B cell (primary cell): Measurements from ENCODE around the gene C4orf54. TPM values are rescaled to one million over a fixed set of nuclear protein-coding genes. Genes with fewer than 3 reads are reported as not detected.

Experiments used
- ATAC-seq: fragments of 200-7000 bp; cut with Tn5 transposase; one replicate; pipeline ENCODE4 v1.10.0; 2021; ENCODE audit warnings: low read depth, mild to moderate bottlenecking, moderate number of reproducible peaks, moderate library complexity
- CTCF ChIA-PET: fragments of 350-600 bp; sonication (Branson Sonifier 250); formaldehyde crosslinking; loops from one replicate; lab custom pipeline; 2021; ENCODE audit warnings: antibody characterized with exemption, inconsistent platforms; lab: Charles Lee
- POLR2A ChIA-PET: fragments of 350-600 bp; sonication (Branson Sonifier 250); formaldehyde crosslinking; loops from one replicate; lab custom pipeline; 2021; ENCODE audit warnings: antibody characterized with exemption; lab: Charles Lee
- DNase-seq: peaks from one replicate; pipeline ENCODE4 v3.0.0; 2013
- H2AFZ ChIP-seq: 2 replicates; pipeline ENCODE4 v1.6.1; 2012; ENCODE audit warnings: mild to moderate bottlenecking, low read depth, low read length; ENCODE audit not compliant: insufficient read depth, poor library complexity, severe bottlenecking
- H3K27ac ChIP-seq, 2 donors: 1 replicate in 1 of 2; 2 replicates in 1 of 2; pipeline ENCODE4 v1.5.1; 2012 to 2013; ENCODE audit warnings: low read length in 2 of 2, mild to moderate bottlenecking in 2 of 2, moderate library complexity in 1 of 2
- H3K27me3 ChIP-seq, 4 experiments: fragments of 200-600 bp in 1 of 4; sonication (generic) in 1 of 4; replicated peaks in 1 of 4; 1 replicate in 2 of 4; 2 replicates in 2 of 4; pipeline versions ENCODE4 v1.6.1 to v1.7.0; 2013 to 2016; ENCODE audit warnings: low read length in 3 of 4, mild to moderate bottlenecking in 2 of 4, mixed read lengths in 1 of 4, moderate library complexity in 1 of 4; ENCODE audit not compliant: insufficient read depth in 4 of 4, control insufficient read depth in 3 of 4; ENCODE audit errors: control extremely low read depth in 1 of 4
- H3K36me3 ChIP-seq, 2 experiments: replicated peaks in 1 of 2; 1 replicate in 1 of 2; 2 replicates in 1 of 2; pipeline versions ENCODE4 v1.6.1 to v1.7.1; 2013; ENCODE audit warnings: low read length in 1 of 2; ENCODE audit not compliant: insufficient read depth in 2 of 2, control insufficient read depth in 1 of 2; ENCODE audit errors: control extremely low read depth in 1 of 2, extremely low read depth in 1 of 2
- H3K4me1 ChIP-seq, 2 donors: fragments of 200-600 bp in 1 of 2; sonication (generic) in 1 of 2; 1 replicate in 1 of 2; 2 replicates in 1 of 2; pipeline versions ENCODE4 v1.5.1 to v1.6.1; 2013 to 2017; ENCODE audit warnings: low read length in 2 of 2; ENCODE audit not compliant: control insufficient read depth in 2 of 2, insufficient read depth in 2 of 2
- H3K4me2 ChIP-seq: replicated peaks from 2 replicates; pipeline ENCODE3; 2012; ENCODE audit warnings: mild to moderate bottlenecking, low read depth, low read length; ENCODE audit not compliant: poor library complexity, severe bottlenecking
- H3K4me3 ChIP-seq, 5 experiments: fragments of 200-600 bp in 1 of 5; sonication (generic) in 1 of 5; 1 replicate in 3 of 5; 2 replicates in 2 of 5; pipeline versions ENCODE4 v1.5.1 to v1.7.0; 2011 to 2016; ENCODE audit warnings: low read length in 4 of 5, mild to moderate bottlenecking in 4 of 5, low read depth in 2 of 5, control low read depth in 1 of 5, moderate library complexity in 1 of 5; ENCODE audit not compliant: insufficient read depth in 1 of 5; ENCODE audit errors: control extremely low read depth in 1 of 5, extremely low read depth in 1 of 5
- H3K79me2 ChIP-seq: fragments of 200-600 bp; sonication (generic); one replicate; pipeline ENCODE4 v1.6.0; 2016; ENCODE audit warnings: low read length; ENCODE audit not compliant: control insufficient read depth, insufficient read depth
- H3K9ac ChIP-seq: fragments of 200-600 bp; sonication (generic); 2 replicates; pipeline ENCODE4 v1.6.1; 2017; ENCODE audit warnings: mild to moderate bottlenecking, low read length, moderate library complexity
- H3K9me3 ChIP-seq, 3 donors: one replicate each; pipeline versions ENCODE4 v1.6.1 to v1.7.1; 2013; ENCODE audit warnings: low read length in 2 of 3; ENCODE audit not compliant: control insufficient read depth in 2 of 3, insufficient read depth in 1 of 3; ENCODE audit errors: control extremely low read depth in 1 of 3
- H4K20me1 ChIP-seq: 2 replicates; pipeline ENCODE4 v1.6.0; 2012; ENCODE audit warnings: mild to moderate bottlenecking, low read length; ENCODE audit not compliant: insufficient read depth, control insufficient read depth, poor library complexity, severe bottlenecking
- H3K27ac Mint-ChIP-seq: one replicate; pipeline ENCODE4 v1.8.0; 2021; ENCODE audit warnings: mixed read lengths
- H3K27me3 Mint-ChIP-seq: one replicate; pipeline ENCODE4 v1.8.0; 2021; ENCODE audit warnings: mixed read lengths
- H3K4me1 Mint-ChIP-seq: one replicate; pipeline ENCODE4 v1.8.0; 2021; ENCODE audit warnings: mixed read lengths
- H3K4me3 Mint-ChIP-seq: one replicate; pipeline ENCODE4 v1.8.0; 2021; ENCODE audit warnings: mixed read lengths
- H3K9me3 Mint-ChIP-seq: one replicate; pipeline ENCODE4 v1.8.0; 2022; ENCODE audit warnings: mixed read lengths; ENCODE audit not compliant: insufficient read depth
- EZH2 ChIP-seq: IDR thresholded peaks from 2 replicates; pipeline ENCODE4 v1.6.1; 2012; ENCODE audit warnings: borderline replicate concordance, low read depth, mild to moderate bottlenecking, moderate library complexity, low read length; ENCODE audit not compliant: insufficient read depth, poor library complexity, severe bottlenecking
- WGBS: methylation state at CpG from one replicate; pipeline ENCODE4 v1.1.5; 2013; ENCODE audit warnings: missing lambda C conversion rate; ENCODE audit not compliant: insufficient coverage; 5-methylcytosine and 5-hydroxymethylcytosine counted together
- intact Hi-C: fragments of 100-400 bp; cut with micrococcal nuclease; formaldehyde crosslinking; loops from one replicate; pipeline ENCODE4 v1.10.0; 2022
- polyA plus RNA-seq: library from polyadenylated mRNA; depleted of rRNA; stranded (reverse); fragments of >200 nt; gene quantifications from 2 replicates; pipeline ENCODE4 v1.2.3, GENCODE V29; 2012
- total RNA-seq, 2 donors: library from RNA; stranded (reverse); fragments of 120-200 nt in 1 of 2; gene quantifications; 1 replicate in 1 of 2; 2 replicates in 1 of 2; pipeline versions ENCODE4 v1.2.3 to v1.2.4, GENCODE V29; 2013 to 2022
- TF ChIP-seq, protein P1 (sequence below): fragments of 200-600 bp; IDR thresholded peaks from one replicate; pipeline ENCODE4 v1.8.0; 2022; ENCODE audit warnings: antibody characterized with exemption, mild to moderate bottlenecking

The C4orf54 gene
- total and polyA plus RNA-seq, 2 donors (not counting 1 experiment from before 2014, with no cell fraction given): not detected

DNA sequence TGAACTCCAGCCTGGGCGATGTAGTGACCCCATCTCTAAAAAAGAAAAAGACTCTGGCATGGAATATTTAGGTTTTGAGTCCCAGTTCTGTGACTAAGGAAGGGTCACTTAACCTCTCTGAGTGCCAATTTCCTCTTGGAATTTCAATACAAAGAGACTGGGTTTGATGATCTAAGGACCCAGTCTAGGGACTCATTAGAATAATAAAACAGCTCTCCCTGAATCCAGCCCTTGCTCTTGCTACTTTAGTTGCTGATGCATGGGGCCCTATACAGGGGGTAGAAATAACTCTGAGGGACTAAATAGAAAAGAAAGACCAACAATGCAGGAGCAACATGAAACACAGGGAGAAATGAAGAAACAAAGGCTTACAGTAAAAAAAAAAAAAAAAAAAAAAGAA is 12.6 kb downstream of the C4orf54 start:
- Histone ChIP-seq H3K79me2 (no peaks in the 10 kb centered on the region), H3K4me2 (no peak overlapping the region), H3K4me3 (no peak overlapping the region), H3K4me1 (no peaks in the 10 kb centered on the region), H3K9me3 (no peaks in the 10 kb centered on the region), H3K27me3 (peaks cover 0 to 6% (median 2%) of the 10 kb centered on the region in 4 experiments), H3K27ac (no peak overlapping the region), H2AFZ (no peak overlapping the region), H4K20me1 (no peaks in the 10 kb centered on the region), H3K9ac (no peak overlapping the region), H3K36me3 (no peaks in the 10 kb centered on the region)
- intact Hi-C loops: no loop called here
- Mint-ChIP-seq H3K4me1 (no peaks in the 10 kb centered on the region), H3K27ac (no peak overlapping the region), H3K9me3 (no peaks in the 10 kb centered on the region), H3K27me3 (peaks cover 10% of the 10 kb centered on the region), H3K4me3 (no peak overlapping the region)
- DNase-seq: no peak
- WGBS: no CpG with 5 or more reads among the region's 1 CpG
- ATAC-seq: no peak
- CTCF ChIA-PET: no interaction called here
- TF ChIP-seq, protein P1, sequence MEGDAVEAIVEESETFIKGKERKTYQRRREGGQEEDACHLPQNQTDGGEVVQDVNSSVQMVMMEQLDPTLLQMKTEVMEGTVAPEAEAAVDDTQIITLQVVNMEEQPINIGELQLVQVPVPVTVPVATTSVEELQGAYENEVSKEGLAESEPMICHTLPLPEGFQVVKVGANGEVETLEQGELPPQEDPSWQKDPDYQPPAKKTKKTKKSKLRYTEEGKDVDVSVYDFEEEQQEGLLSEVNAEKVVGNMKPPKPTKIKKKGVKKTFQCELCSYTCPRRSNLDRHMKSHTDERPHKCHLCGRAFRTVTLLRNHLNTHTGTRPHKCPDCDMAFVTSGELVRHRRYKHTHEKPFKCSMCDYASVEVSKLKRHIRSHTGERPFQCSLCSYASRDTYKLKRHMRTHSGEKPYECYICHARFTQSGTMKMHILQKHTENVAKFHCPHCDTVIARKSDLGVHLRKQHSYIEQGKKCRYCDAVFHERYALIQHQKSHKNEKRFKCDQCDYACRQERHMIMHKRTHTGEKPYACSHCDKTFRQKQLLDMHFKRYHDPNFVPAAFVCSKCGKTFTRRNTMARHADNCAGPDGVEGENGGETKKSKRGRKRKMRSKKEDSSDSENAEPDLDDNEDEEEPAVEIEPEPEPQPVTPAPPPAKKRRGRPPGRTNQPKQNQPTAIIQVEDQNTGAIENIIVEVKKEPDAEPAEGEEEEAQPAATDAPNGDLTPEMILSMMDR: no peak
- TF ChIP-seq EZH2: no peak
- POLR2A ChIA-PET: no interaction called here

DNA sequence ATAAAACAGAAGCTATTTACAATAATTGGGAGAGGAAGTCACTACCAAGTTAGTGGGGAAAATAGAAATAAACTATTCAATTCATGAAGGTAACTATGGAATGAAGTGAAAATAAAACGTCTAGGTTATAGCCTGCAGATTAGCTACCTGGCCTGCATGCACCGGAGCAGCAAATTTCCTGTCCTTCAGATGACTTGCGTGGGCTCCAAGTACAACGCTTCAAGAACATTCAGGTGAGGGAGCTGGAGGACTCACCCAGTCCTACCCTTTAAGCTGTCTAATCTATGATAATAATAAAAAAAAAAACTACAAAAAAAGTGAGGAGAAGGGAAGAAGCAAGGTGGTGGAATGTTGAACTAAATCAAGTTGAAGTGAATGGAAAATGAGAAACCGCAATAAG is 13.2 kb downstream of the C4orf54 start:
- DNase-seq (no peak), ATAC-seq (no peak)
- no peaks in the 10 kb centered on the region for H3K4me1 Mint-ChIP-seq
- no peaks in the 10 kb centered on the region for H3K79me2 ChIP-seq
- no peak overlapping the region for H3K9ac ChIP-seq
- no peak overlapping the region for H3K27ac ChIP-seq
- no peak for TF ChIP-seq EZH2
- TF ChIP-seq, protein P1: no peak
- no peak overlapping the region for H3K4me3 Mint-ChIP-seq
- H3K4me2 ChIP-seq: no peak overlapping the region
- WGBS: 55% methylated on average over 2 of the region's 5 CpGs
- H3K9me3 Mint-ChIP-seq: no peaks in the 10 kb centered on the region
- no peak overlapping the region for H2AFZ ChIP-seq
- intact Hi-C loops: no loop called here
- H3K27me3 Mint-ChIP-seq: peaks cover 12% of the 10 kb centered on the region
- ChIA-PET CTCF (no interaction called here), POLR2A (no interaction called here)
- peaks cover 0 to 8% (median 2%) of the 10 kb centered on the region in 4 experiments for H3K27me3 ChIP-seq
- H3K27ac Mint-ChIP-seq: no peak overlapping the region
- H4K20me1 ChIP-seq: no peaks in the 10 kb centered on the region
- H3K36me3 ChIP-seq: no peaks in the 10 kb centered on the region
- H3K9me3 ChIP-seq: no peaks in the 10 kb centered on the region
- H3K4me1 ChIP-seq: no peaks in the 10 kb centered on the region
- no peak overlapping the region for H3K4me3 ChIP-seq
